Left lobe of liver (tissue), 2 donors: ENCODE measurements around the gene FAM81A. TPM values are rescaled to one million over a fixed set of nuclear protein-coding genes. Genes with fewer than 3 reads are reported as not detected.

ENCODE experiments used
- ATAC-seq: fragments of 200-7000 bp; cut with Tn5 transposase; one replicate; pipeline ENCODE4 v1.9.1; 2020; ENCODE audit warnings: mild to moderate bottlenecking, moderate library complexity
- DNase-seq: peaks from one replicate; pipeline ENCODE4 v3.0.0-alpha.2; 2020; ENCODE audit warnings: low spot score
- total RNA-seq: library from RNA; stranded (reverse); gene quantifications from one replicate; pipeline ENCODE4 v1.2.1, GENCODE V29; 2021
- donor health status: DM: no; HTN: no; CAD: no; lungs with moderate emphysema.
- donor health status: DM: no; HTN: yes; CAD: no.

FAM81A gene
- total RNA-seq, 1 donor from 2014 or later = not detected

GRCh38 chr15:59569477-59569876 lies 131.5 kb downstream of the FAM81A start:
- ATAC-seq (no peak), DNase-seq (no peak)

DNA sequence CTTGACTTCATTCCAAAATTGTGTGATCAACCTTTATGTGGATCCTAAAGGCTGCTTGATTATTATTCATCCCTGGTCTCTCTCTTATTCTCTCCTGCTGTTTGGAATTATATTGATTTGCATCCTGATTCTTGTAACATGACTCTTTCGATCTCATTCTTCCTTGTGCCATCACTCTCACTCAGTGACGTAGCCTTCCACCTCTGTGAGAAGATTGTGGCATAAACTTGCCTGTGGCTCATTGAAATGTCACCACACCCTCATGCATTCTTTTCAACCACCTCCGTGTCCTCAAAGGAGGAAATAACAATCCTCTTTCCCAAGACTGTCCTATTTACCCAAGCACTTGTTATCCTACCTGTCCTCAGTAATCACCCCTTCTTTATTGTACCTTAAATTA lies 132.3 kb downstream of the FAM81A start:
- DNase-seq = no peak
- no peak for ATAC-seq

GRCh38 chr15:59571606-59572005 lies 133.6 kb downstream of the FAM81A start:
- ATAC-seq (no peak), DNase-seq (no peak)

Other genes with a start within 250 kb of the FAM81A start
- not detected for gene LDHAL6B, start 231.3 kb upstream of the FAM81A start, total RNA-seq
- 81.4 TPM for gene MYO1E, start 65.3 kb upstream of the FAM81A start, total RNA-seq
- gene GCNT3, start 173.6 kb downstream of the FAM81A start, total RNA-seq = 0.30 TPM
- 33.0 TPM for gene GTF2A2, start 219.3 kb downstream of the FAM81A start, total RNA-seq